ENCODE measurements around the gene ANKLE1. TPM values are rescaled to one million over a fixed set of nuclear protein-coding genes. Genes with fewer than 3 reads are reported as not detected.

ANKLE1 gene
- total RNA-seq, 4 donors from 2014 or later = 0.07 to 1.1 (median 0.36) TPM

DNA sequence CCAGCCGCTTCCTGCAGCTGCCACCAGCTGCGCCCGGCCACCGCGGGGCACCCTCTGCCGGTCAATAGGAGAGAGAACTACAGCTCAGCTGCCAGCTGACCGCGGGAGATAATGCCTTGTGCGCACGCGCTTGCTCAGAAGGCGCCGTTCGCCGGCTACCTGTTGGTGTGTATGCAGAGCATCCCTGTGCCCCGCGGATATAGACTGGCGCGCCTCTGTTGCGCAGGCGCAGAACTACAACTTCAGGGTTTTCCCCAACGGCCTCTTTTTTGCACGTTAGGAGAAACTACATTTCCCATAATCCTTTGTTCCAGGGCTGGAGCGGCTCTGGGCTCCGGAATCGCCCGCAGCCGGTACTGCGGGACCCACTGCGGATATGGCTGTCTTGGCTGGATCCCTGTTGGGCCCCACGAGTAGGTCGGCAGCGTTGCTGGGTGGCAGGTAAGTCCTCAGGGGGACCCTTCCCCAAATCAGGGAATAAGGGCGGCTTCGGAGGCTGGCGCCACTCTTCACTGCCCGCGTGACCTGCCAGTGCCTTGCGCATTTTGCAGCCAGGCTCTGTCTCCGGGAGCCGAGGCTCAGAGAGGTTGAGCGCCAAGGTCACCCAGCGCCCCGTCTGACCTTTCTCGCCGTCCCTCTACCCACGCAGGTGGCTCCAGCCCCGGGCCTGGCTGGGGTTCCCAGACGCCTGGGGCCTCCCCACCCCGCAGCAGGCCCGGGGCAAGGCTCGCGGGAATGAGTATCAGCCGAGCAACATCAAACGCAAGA, 24.0 kb downstream of the ANKLE1 start, which contains the start of gene MRPL34:
Gene MRPL34 (plus strand): TSS at position 356 of the 768 bp plus-strand sequence. CDS start 21 bp downstream, at position 377.
- intact Hi-C loops (cut with DNase I; ENCODE audit: low total_unique reads) = no loop called here
- 0% methylated on average over 41 to 50 of the region's 55 CpGs for WGBS, 2 donors
- TF ChIP-seq POLR2A (IDR thresholded peaks at IDR 0.05) (peak in 1 of 2 donors; percentile 1), CTCF (IDR thresholded peaks at IDR 0.05) (peak in 2 of 3 donors; percentile 23 to 84)
- H3K4me3 ChIP-seq (ENCODE audit: low read depth, poor library complexity, severe bottlenecking) = peak within 1 kb of the TSS; percentile 57
- peak; percentile 95 to 99 for DNase-seq (ENCODE audit: low spot score in 2 of 2)

GRCh38 chr19:17306285-17306714, 24.6 kb downstream of the ANKLE1 start:
- peak overlapping the region; percentile 57 for H3K4me3 ChIP-seq (ENCODE audit: low read depth, poor library complexity, severe bottlenecking)
- DNase-seq (ENCODE audit: low spot score in 2 of 2) = no peak
- intact Hi-C loops (cut with DNase I; ENCODE audit: low total_unique reads) = no loop called here
- TF ChIP-seq POLR2A (IDR thresholded peaks at IDR 0.05) (no peak), CTCF (IDR thresholded peaks at IDR 0.05) (no peak)
- WGBS, 2 donors = 6 to 7% methylated on average over 18 to 25 of the region's 28 CpGs

DNA sequence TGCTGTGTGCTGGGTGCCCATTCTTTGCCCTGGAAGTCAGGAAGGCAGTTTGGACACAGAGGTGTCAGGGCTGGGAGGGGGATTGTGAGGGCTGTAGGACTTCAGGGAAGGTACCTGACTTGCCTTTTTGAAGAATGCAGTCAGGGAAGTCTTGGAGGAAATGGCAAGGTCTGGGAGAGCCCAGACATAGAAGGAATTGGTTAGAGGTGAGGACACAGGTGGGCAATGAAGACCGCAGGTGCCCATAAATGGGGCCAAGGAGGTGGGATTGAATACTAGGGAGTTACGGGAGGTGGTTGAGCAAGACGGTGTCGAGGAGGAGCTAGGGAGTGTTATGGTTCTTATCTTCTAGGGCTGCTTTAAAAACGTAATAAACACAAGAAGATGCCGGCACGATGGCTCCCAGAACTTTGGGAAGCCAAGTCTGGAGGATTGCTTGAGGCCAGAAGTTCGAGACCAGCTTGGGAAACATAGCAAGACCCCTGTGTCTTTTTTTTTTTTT, 26.2 kb downstream of the ANKLE1 start:
- 84% methylated on average over 8 of the region's 8 CpGs for WGBS, 2 donors
- no peak overlapping the region for H3K4me3 ChIP-seq (ENCODE audit: low read depth, poor library complexity, severe bottlenecking)
- no peak for DNase-seq (ENCODE audit: low spot score in 2 of 2)
- intact Hi-C loops (cut with DNase I; ENCODE audit: low total_unique reads) = no loop called here
- TF ChIP-seq POLR2A (IDR thresholded peaks at IDR 0.05) (no peak), CTCF (IDR thresholded peaks at IDR 0.05) (no peak)

- peak; percentile 100 for DNase-seq (ENCODE audit: low spot score in 2 of 2)
- intact Hi-C loops (cut with DNase I; ENCODE audit: low total_unique reads) = no loop called here
- 0% methylated on average over 42 to 45 of the region's 46 CpGs for WGBS, 2 donors
- H3K4me3 ChIP-seq (ENCODE audit: low read depth, poor library complexity, severe bottlenecking) = peak within 1 kb of the TSS; percentile 97
- TF ChIP-seq CTCF (IDR thresholded peaks at IDR 0.05) (no peak), POLR2A (IDR thresholded peaks at IDR 0.05) (no peak)
Observed at GRCh38 chr19:17309198-17309964, 27.7 kb downstream of the ANKLE1 start, which contains the start of gene DDA1. Gene DDA1, plus strand, starts transcription at chr19:17309563. Its CDS starts 92 bp downstream, at chr19:17309655.

DNA sequence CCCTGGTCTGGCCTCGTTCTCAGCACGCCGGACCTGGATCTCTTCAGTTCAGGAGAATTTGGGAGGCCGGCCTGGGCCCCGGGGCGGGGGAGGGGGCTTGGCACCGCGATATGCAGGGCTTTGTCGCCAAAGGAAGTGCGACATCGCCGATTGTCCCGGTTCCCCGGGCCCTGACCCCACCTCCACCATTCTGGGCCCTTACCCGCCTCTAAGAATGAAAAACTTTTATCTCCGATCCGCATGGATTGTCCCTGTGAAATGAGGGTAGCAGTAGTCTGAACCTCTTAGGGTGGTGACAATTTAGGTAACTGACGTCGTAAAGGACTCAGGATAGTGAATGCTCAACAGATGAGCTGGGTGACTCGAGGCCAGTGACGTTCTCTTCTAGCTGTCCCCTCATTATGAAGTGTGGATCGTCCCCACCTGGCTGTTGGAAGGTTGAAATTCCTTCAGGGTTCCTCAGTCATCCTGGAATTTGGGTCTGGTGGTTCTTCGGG, 28.3 kb downstream of the ANKLE1 start:
- WGBS, 2 donors = 5 to 8% methylated on average over 15 to 23 of the region's 23 CpGs
- intact Hi-C loops (cut with DNase I; ENCODE audit: low total_unique reads) = no loop called here
- TF ChIP-seq POLR2A (IDR thresholded peaks at IDR 0.05) = no peak
- no peak for TF ChIP-seq CTCF (IDR thresholded peaks at IDR 0.05)

More for the DNA sequence above, 28.3 kb downstream of the ANKLE1 start:
- no peak for DNase-seq (ENCODE audit: low spot score in 2 of 2)
- peak overlapping the region; percentile 97 for H3K4me3 ChIP-seq (ENCODE audit: low read depth, poor library complexity, severe bottlenecking)
